Neural progenitor cell (in vitro differentiated cells): ENCODE results near the gene GRAP. TPM values are rescaled to one million over a fixed set of nuclear protein-coding genes. Genes with fewer than 3 reads are reported as not detected.

Experiments
- DNase-seq: peaks from one replicate; pipeline ENCODE4 v3.0.0-alpha.2; 2016; ENCODE audit warnings: low spot score
- H2AFZ ChIP-seq: fragments of 200-600 bp; sonication (generic); replicated peaks from 2 replicates; pipeline ENCODE4 v1.6.1; 2016; ENCODE audit warnings: antibody characterized with exemption
- H3F3A ChIP-seq: fragments of 200-600 bp; sonication (generic); 2 replicates; pipeline ENCODE4 v1.6.1; 2016; ENCODE audit warnings: antibody characterized with exemption, low read depth
- H3K27ac ChIP-seq: fragments of 200-600 bp; sonication (generic); 2 replicates; pipeline ENCODE4 v1.5.1; 2016; ENCODE audit warnings: mild to moderate bottlenecking
- H3K27me3 ChIP-seq: fragments of 200-600 bp; sonication (generic); 2 replicates; pipeline ENCODE4 v1.6.1; 2016; ENCODE audit warnings: mild to moderate bottlenecking, moderate library complexity
- H3K36me3 ChIP-seq: fragments of 200-600 bp; sonication (generic); 2 replicates; pipeline ENCODE4 v1.5.1; 2016
- H3K4me1 ChIP-seq: fragments of 200-600 bp; sonication (generic); 2 replicates; pipeline ENCODE4 v1.6.1; 2016; ENCODE audit warnings: mixed run types
- H3K4me2 ChIP-seq: fragments of 200-600 bp; sonication (generic); 2 replicates; pipeline ENCODE4 v1.6.1; 2016
- H3K4me3 ChIP-seq: fragments of 200-600 bp; sonication (generic); 2 replicates; pipeline ENCODE4 v1.5.1; 2016
- H3K79me2 ChIP-seq: fragments of 200-600 bp; sonication (generic); 2 replicates; pipeline ENCODE4 v1.6.1; 2016; ENCODE audit warnings: low read depth
- H3K9ac ChIP-seq: fragments of 200-600 bp; sonication (generic); 2 replicates; pipeline ENCODE4 v1.6.1; 2016
- H3K9me3 ChIP-seq: fragments of 200-600 bp; sonication (generic); 2 replicates; pipeline ENCODE4 v1.5.1; 2016; ENCODE audit warnings: low read depth
- H4K20me1 ChIP-seq: fragments of 200-600 bp; sonication (generic); 2 replicates; pipeline ENCODE4 v1.6.1; 2016; ENCODE audit warnings: low read depth
- H3K27ac Mint-ChIP-seq: 3 replicates; pipeline ENCODE4 v1.8.0; 2021; ENCODE audit warnings: mixed read lengths
- H3K27me3 Mint-ChIP-seq: 2 replicates; pipeline ENCODE4 v1.8.0; 2022; ENCODE audit warnings: low read depth, mild to moderate bottlenecking, inconsistent platforms, moderate library complexity, mixed read lengths; ENCODE audit not compliant: insufficient read depth
- H3K36me3 Mint-ChIP-seq: 3 replicates; pipeline ENCODE4 v1.8.0; 2021; ENCODE audit warnings: mixed read lengths
- H3K4me1 Mint-ChIP-seq: 3 replicates; pipeline ENCODE4 v1.8.0; 2021; ENCODE audit warnings: mixed read lengths
- H3K4me3 Mint-ChIP-seq: 3 replicates; pipeline ENCODE4 v1.8.0; 2021; ENCODE audit warnings: mild to moderate bottlenecking, moderate library complexity, mixed read lengths
- H3K9me3 Mint-ChIP-seq: 3 replicates; pipeline ENCODE4 v1.8.0; 2020; ENCODE audit warnings: mixed read lengths
- EZH2 ChIP-seq: fragments of 200-600 bp; sonication (generic); IDR thresholded peaks from 2 replicates; pipeline ENCODE4 v1.6.1; 2017; ENCODE audit warnings: antibody characterized with exemption, mild to moderate bottlenecking, moderate library complexity
- EZH2phosphoT487 ChIP-seq: fragments of 200-600 bp; sonication (generic); IDR thresholded peaks from 2 replicates; pipeline ENCODE4 v1.6.1; 2017; ENCODE audit warnings: antibody characterized with exemption
- total RNA-seq: library from RNA; depleted of rRNA; stranded (reverse); fragments of >200 nt; gene quantifications from 2 replicates; pipeline ENCODE4 v1.2.3, GENCODE V29; 2015; ENCODE audit warnings: low replicate concordance
- TF ChIP-seq, protein P1 (sequence below): fragments of 200-600 bp; sonication (generic); IDR thresholded peaks from 2 replicates; pipeline ENCODE4 v1.5.1; 2017; ENCODE audit warnings: antibody characterized with exemption, mild to moderate bottlenecking

Gene GRAP
- total RNA-seq, 1 donor from 2014 or later: not detected

DNA sequence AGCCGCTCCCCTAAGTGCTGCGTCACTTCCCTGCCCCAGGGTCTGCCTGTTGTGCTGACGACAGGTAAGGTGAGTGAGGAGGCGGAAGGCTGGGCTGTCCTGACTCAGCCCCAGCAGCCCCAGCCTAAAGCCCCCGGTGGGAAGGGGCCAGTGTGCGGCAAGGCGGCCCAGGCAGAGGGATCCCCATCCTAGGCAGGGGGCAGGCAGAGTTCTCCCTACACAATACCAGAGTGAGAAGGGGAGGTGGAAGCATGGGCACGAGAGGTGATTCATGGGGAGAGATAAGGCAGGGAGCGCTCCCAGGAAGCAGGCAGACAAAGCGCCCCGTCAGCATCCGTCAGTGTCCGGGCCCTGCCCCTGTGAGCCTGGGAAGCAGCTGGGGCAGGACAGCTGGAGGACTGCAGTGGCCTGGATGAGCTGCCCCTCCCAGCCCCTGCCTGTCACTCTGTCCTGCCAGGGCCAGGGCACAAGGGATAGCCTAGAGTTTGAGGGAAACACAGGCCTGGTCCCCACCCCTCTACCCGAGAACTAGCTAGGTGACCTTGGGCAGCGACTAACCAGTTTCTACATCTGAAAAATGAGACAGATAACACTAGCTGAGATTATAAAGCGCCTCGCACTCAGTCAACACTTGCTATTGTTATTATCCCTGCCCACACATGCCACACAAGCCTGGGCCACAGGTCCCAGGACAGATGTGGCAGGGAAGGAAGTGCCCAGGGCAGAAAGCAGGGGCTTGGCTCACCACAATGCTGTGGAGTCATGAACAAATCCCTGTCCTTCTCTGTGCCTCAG lies 46.0 kb downstream of the GRAP start:
- Histone ChIP-seq H3K4me3 (no peak overlapping the region), H3K27me3 (no peaks in the 10 kb centered on the region), H3K36me3 (no peaks in the 10 kb centered on the region), H3K27ac (no peak overlapping the region), H3K9me3 (no peaks in the 10 kb centered on the region), H4K20me1 (peaks cover 40% of the 10 kb centered on the region), H3K9ac (no peak overlapping the region), H2AFZ (no peak overlapping the region), H3K79me2 (peaks cover 36% of the 10 kb centered on the region), H3F3A (peaks cover 6% of the 10 kb centered on the region), H3K4me2 (no peak overlapping the region), H3K4me1 (peaks cover 24% of the 10 kb centered on the region)
- no peak overlapping the region for H3K4me3 Mint-ChIP-seq
- peak; percentile 13 for DNase-seq
- peaks cover 8% of the 10 kb centered on the region for H3K27me3 Mint-ChIP-seq
- H3K36me3 Mint-ChIP-seq: no peaks in the 10 kb centered on the region
- H3K9me3 Mint-ChIP-seq: peaks cover 4% of the 10 kb centered on the region
- peaks cover 3% of the 10 kb centered on the region for H3K4me1 Mint-ChIP-seq
- H3K27ac Mint-ChIP-seq: no peak overlapping the region
- TF ChIP-seq EZH2: no peak
- TF ChIP-seq EZH2phosphoT487: no peak
- TF ChIP-seq, protein P1, sequence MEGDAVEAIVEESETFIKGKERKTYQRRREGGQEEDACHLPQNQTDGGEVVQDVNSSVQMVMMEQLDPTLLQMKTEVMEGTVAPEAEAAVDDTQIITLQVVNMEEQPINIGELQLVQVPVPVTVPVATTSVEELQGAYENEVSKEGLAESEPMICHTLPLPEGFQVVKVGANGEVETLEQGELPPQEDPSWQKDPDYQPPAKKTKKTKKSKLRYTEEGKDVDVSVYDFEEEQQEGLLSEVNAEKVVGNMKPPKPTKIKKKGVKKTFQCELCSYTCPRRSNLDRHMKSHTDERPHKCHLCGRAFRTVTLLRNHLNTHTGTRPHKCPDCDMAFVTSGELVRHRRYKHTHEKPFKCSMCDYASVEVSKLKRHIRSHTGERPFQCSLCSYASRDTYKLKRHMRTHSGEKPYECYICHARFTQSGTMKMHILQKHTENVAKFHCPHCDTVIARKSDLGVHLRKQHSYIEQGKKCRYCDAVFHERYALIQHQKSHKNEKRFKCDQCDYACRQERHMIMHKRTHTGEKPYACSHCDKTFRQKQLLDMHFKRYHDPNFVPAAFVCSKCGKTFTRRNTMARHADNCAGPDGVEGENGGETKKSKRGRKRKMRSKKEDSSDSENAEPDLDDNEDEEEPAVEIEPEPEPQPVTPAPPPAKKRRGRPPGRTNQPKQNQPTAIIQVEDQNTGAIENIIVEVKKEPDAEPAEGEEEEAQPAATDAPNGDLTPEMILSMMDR: no peak

DNA sequence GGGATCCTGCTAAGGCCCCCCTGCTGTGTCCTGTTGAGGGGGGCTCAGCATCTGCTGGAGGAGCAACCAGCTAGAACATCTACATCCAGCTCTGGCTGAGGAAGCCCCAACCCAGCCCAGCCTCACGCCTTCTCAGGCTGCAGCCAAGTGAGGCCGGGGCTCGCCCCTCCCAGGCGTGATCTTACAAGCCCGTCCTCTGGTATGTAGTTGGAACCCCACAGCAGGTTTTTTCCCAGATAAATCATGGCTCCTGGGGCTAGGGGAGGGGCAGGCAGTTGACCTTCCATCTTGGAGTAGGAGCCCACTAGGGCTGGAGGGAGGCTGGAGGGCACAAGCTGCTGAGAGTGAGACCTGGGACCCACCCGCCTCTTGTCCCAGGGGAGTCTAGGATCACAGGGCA lies 46.8 kb downstream of the GRAP start:
- Histone ChIP-seq H3K4me1 (peaks cover 21% of the 10 kb centered on the region), H3K9ac (no peak overlapping the region), H3K4me3 (no peak overlapping the region), H3K36me3 (no peaks in the 10 kb centered on the region), H3K9me3 (no peaks in the 10 kb centered on the region), H3K4me2 (no peak overlapping the region), H4K20me1 (peaks cover 40% of the 10 kb centered on the region), H3K27me3 (no peaks in the 10 kb centered on the region), H3K27ac (no peak overlapping the region), H3K79me2 (peaks cover 44% of the 10 kb centered on the region), H2AFZ (no peak overlapping the region), H3F3A (peaks cover 6% of the 10 kb centered on the region)
- H3K4me1 Mint-ChIP-seq: peaks cover 3% of the 10 kb centered on the region
- no peak for DNase-seq
- H3K4me3 Mint-ChIP-seq: no peak overlapping the region
- H3K9me3 Mint-ChIP-seq: peaks cover 9% of the 10 kb centered on the region
- no peak overlapping the region for H3K27ac Mint-ChIP-seq
- TF ChIP-seq, protein P1: no peak
- no peak for TF ChIP-seq EZH2phosphoT487
- no peak for TF ChIP-seq EZH2
- peaks cover 8% of the 10 kb centered on the region for H3K27me3 Mint-ChIP-seq
- H3K36me3 Mint-ChIP-seq: peaks cover 2% of the 10 kb centered on the region

DNA sequence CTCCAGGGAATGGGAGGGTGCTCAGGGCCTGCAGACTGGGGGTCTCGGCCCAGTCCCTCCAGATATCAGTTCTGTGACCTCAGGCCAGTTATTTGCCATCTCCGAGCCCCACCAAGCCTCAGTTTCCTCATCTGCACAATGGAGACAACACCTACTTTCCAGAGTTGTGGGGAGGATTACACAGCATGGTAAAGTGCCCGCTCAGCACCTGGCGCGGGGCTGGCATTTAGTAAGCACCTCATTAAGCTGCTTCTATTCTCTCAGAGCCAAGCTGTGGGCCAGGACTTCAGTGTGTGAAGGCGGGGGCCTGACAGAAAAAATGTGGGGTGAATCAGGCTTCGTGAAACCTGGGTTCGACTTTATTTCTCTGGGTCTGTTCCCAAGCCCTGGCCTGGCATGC lies 47.4 kb downstream of the GRAP start:
- peaks cover 49% of the 10 kb centered on the region for H3K79me2 ChIP-seq
- H4K20me1 ChIP-seq: peaks cover 43% of the 10 kb centered on the region
- H3F3A ChIP-seq: peaks cover 6% of the 10 kb centered on the region
- H3K4me2 ChIP-seq: no peak overlapping the region
- no peak overlapping the region for H3K4me3 ChIP-seq
- peaks cover 19% of the 10 kb centered on the region for H3K4me1 ChIP-seq
- H3K27ac Mint-ChIP-seq: no peak overlapping the region
- no peak overlapping the region for H3K27ac ChIP-seq
- no peaks in the 10 kb centered on the region for H3K27me3 ChIP-seq
- no peak overlapping the region for H3K9ac ChIP-seq
- DNase-seq: no peak
- peaks cover 3% of the 10 kb centered on the region for H3K4me1 Mint-ChIP-seq
- H2AFZ ChIP-seq: no peak overlapping the region
- H3K4me3 Mint-ChIP-seq: no peak overlapping the region
- H3K9me3 Mint-ChIP-seq: peaks cover 11% of the 10 kb centered on the region
- peaks cover 8% of the 10 kb centered on the region for H3K27me3 Mint-ChIP-seq
- H3K36me3 ChIP-seq: no peaks in the 10 kb centered on the region
- peaks cover 2% of the 10 kb centered on the region for H3K36me3 Mint-ChIP-seq
- H3K9me3 ChIP-seq: no peaks in the 10 kb centered on the region
- TF ChIP-seq, protein P1: no peak
- TF ChIP-seq EZH2: no peak
- no peak for TF ChIP-seq EZH2phosphoT487
